Measurements from ENCODE around the gene TRIM66. TPM values are rescaled to one million over a fixed set of nuclear protein-coding genes. Genes with fewer than 3 reads are reported as not detected.

TRIM66 gene
- total and polyA plus RNA-seq, 2 experiments from 2014 or later: 1.5 TPM

DNA sequence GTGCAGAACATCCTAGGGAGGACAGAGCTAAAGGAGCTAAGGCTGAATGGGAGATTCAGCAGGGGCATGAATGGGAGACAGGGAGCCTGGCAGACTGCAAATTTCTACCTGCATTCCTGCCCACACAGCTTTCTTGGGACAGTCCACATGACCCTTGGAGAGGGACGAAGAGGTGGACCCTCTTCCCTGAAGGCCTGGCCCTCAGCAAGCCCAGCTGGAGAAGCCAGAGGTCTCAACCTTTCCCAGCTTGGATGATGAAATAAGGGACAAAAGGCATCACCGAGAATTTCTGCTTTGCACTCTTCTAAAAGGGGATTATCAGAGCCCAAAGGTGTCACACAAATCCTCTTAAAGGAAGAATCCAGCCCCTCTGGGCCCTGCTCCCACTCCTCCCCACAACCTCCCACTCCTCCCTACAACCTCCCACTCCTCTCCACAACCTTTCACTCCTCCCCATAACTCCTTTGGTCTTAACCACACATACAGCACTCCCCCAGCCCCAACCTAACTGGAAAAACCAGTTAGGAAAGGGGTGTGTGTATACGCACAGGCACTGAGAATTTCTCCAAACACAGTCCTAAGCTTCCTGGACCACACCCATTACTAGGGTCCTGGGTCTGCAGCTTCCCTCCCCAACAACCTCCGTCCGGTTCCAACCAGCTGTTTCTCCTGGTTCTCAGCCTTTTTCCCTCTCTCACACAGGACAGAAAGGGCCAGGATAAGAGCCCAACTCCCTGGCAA, 38.6 kb upstream of the TRIM66 start:
- WGBS, 2 experiments (ENCODE audit: low coverage in 1 of 2, low lambda C conversion rate in 2 of 2, missing lambda C conversion rate in 2 of 2): 76 to 77% methylated on average over 4 of the region's 5 CpGs
- no peaks in the 10 kb centered on the region for H4K20me1 ChIP-seq (ENCODE audit: insufficient read depth)
- H3K4me3 ChIP-seq: no peak overlapping the region
- H3K4me2 ChIP-seq (ENCODE audit: unreplicated experiment): peak overlapping the region; percentile 25
- peak overlapping the region; percentile 97 for H3K27ac ChIP-seq
- no peak overlapping the region for H3K9ac ChIP-seq
- peaks cover 3% of the 10 kb centered on the region; the same call in 1 of the 2 replicates for H3K79me2 ChIP-seq (ENCODE audit: insufficient read depth)
- peaks cover 47% of the 10 kb centered on the region for H3F3A ChIP-seq (ENCODE audit: insufficient read depth)
- H3K36me3 ChIP-seq (ENCODE audit: low read depth): no peaks in the 10 kb centered on the region; the same call in 1 of the 2 replicates
- DNase-seq: no peak
- H2AFZ ChIP-seq: no peak overlapping the region
- no peak for TF ChIP-seq EZH2 (IDR thresholded peaks at IDR 0.05; ENCODE audit: insufficient read depth, poor library complexity, severe bottlenecking)
- no peak for TF ChIP-seq EZH2phosphoT487 (IDR thresholded peaks at IDR 0.05; ENCODE audit: insufficient read depth, low read depth)
- in situ Hi-C loops (cut with MboI): no loop called here
- no peaks in the 10 kb centered on the region for H3K27me3 ChIP-seq (replicated peaks; ENCODE audit: insufficient read depth)
- H3K4me1 ChIP-seq (ENCODE audit: insufficient read depth): peaks cover 52% of the 10 kb centered on the region
- H3K9me3 ChIP-seq (ENCODE audit: low read depth): no peaks in the 10 kb centered on the region
- no peaks in the 10 kb centered on the region for H3K9me2 ChIP-seq (ENCODE audit: insufficient read depth)

DNA sequence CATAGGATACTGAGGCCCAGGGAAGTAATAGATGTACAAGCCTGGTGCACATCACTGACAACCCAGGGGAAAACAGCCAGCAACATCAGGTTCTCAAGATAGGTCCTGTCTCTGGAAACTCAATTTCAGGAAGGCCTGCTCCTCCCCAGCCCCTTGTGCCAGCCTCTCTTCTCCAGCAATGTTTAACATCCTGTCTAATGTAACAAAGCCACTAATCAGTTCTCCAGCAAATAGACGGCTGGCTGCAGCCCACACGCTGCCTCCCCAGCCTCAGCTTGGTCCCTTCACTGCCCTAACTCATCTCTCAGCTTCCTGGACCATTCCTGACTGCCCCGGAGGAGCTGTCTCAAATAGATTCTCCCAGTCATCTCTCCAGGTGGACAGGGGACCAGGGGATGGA, 37.9 kb upstream of the TRIM66 start:
- H3K9me3 ChIP-seq (ENCODE audit: low read depth): no peaks in the 10 kb centered on the region
- H4K20me1 ChIP-seq (ENCODE audit: insufficient read depth): no peaks in the 10 kb centered on the region
- in situ Hi-C loops (cut with MboI): no loop called here
- peaks cover 47% of the 10 kb centered on the region for H3F3A ChIP-seq (ENCODE audit: insufficient read depth)
- 0 out of 2 replicates have a peak overlapping the region, but pooled peaks have one; percentile 26 for H3K9ac ChIP-seq
- H3K27ac ChIP-seq: peak overlapping the region; percentile 97
- no peak overlapping the region for H2AFZ ChIP-seq
- TF ChIP-seq EZH2phosphoT487 (IDR thresholded peaks at IDR 0.05; ENCODE audit: insufficient read depth, low read depth) (no peak), EZH2 (IDR thresholded peaks at IDR 0.05; ENCODE audit: insufficient read depth, poor library complexity, severe bottlenecking) (no peak)
- peak; percentile 26 for DNase-seq
- no peak overlapping the region for H3K4me3 ChIP-seq
- peak overlapping the region; percentile 79 for H3K4me2 ChIP-seq (ENCODE audit: unreplicated experiment)
- peaks cover 6% of the 10 kb centered on the region; the same call in 1 of the 2 replicates for H3K79me2 ChIP-seq (ENCODE audit: insufficient read depth)
- H3K9me2 ChIP-seq (ENCODE audit: insufficient read depth): no peaks in the 10 kb centered on the region
- H3K36me3 ChIP-seq (ENCODE audit: low read depth): no peaks in the 10 kb centered on the region
- 41 to 43% methylated on average over 3 of the region's 3 CpGs for WGBS, 2 experiments (ENCODE audit: low coverage in 1 of 2, low lambda C conversion rate in 2 of 2, missing lambda C conversion rate in 2 of 2)
- H3K27me3 ChIP-seq (replicated peaks; ENCODE audit: insufficient read depth): no peaks in the 10 kb centered on the region
- peaks cover 52% of the 10 kb centered on the region for H3K4me1 ChIP-seq (ENCODE audit: insufficient read depth)

DNA sequence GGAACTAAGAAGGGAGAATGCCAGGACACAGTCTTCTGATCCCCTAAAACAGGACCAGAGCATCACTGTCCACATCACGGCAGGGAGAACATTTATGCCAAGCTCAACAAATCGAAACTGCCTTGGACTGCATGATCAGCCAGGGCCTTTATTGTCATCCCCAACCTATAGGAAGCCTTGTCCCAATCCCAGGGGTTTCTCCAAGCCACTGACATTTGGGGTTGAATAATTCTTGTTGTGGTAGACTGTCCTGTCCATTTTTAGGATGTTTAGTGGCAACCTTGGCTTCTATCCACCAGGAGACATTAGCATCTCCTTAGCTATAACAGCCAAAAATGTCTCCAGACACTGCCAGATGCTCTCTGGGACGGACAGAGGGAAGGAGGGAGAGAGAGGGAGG, 37.3 kb upstream of the TRIM66 start:
- Histone ChIP-seq H3K27me3 (replicated peaks; ENCODE audit: insufficient read depth) (no peaks in the 10 kb centered on the region), H3K36me3 (ENCODE audit: low read depth) (no peaks in the 10 kb centered on the region), H3K79me2 (ENCODE audit: insufficient read depth) (peaks cover 6% of the 10 kb centered on the region; the same call in 1 of the 2 replicates), H3K4me2 (ENCODE audit: unreplicated experiment) (peak overlapping the region; percentile 79), H3K4me1 (ENCODE audit: insufficient read depth) (peaks cover 52% of the 10 kb centered on the region), H3K27ac (peak overlapping the region; percentile 97), H2AFZ (no peak overlapping the region), H4K20me1 (ENCODE audit: insufficient read depth) (no peaks in the 10 kb centered on the region), H3K4me3 (peak overlapping the region; percentile 61; the same call in 1 of the 2 replicates), H3K9me2 (ENCODE audit: insufficient read depth) (no peaks in the 10 kb centered on the region), H3K9ac (peak overlapping the region; percentile 26; the same call in 1 of the 2 replicates), H3F3A (ENCODE audit: insufficient read depth) (peaks cover 47% of the 10 kb centered on the region), H3K9me3 (ENCODE audit: low read depth) (no peaks in the 10 kb centered on the region)
- TF ChIP-seq EZH2phosphoT487 (IDR thresholded peaks at IDR 0.05; ENCODE audit: insufficient read depth, low read depth) (no peak), EZH2 (IDR thresholded peaks at IDR 0.05; ENCODE audit: insufficient read depth, poor library complexity, severe bottlenecking) (no peak)
- in situ Hi-C loops (cut with MboI): no loop called here
- peak; percentile 78 for DNase-seq
- 0 to 10% methylated on average over 3 of the region's 3 CpGs for WGBS, 2 experiments (ENCODE audit: low coverage in 1 of 2, low lambda C conversion rate in 2 of 2, missing lambda C conversion rate in 2 of 2)

DNA sequence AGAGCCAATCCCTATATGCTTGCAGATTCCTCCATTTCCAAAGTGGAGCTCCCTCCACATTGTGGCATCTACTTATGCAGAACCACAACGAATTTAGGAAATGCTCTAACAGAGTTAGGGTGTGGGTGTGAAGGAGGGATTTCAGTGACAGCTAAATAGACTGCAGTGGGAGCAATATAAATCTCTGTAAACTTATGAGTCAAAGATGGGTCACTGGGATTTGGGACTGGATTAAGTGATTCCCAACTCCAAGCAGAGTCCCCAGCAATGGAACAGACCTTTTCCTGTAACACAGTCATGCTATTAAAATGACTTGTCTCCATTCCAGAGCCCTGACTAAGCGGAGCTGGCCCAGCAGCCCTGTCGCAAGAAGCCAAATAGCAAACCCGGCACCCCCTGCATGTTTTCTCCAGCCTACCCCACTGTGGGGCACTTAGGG, 36.8 kb upstream of the TRIM66 start:
- in situ Hi-C loops (cut with MboI): no loop called here
- no peak overlapping the region for H2AFZ ChIP-seq

More for the DNA sequence above, 36.8 kb upstream of the TRIM66 start:
- H3K9me2 ChIP-seq (ENCODE audit: insufficient read depth): no peaks in the 10 kb centered on the region
- H3K4me3 ChIP-seq: peak overlapping the region; percentile 61
- no peaks in the 10 kb centered on the region for H3K27me3 ChIP-seq (replicated peaks; ENCODE audit: insufficient read depth)
- no peaks in the 10 kb centered on the region for H4K20me1 ChIP-seq (ENCODE audit: insufficient read depth)
- no peaks in the 10 kb centered on the region for H3K9me3 ChIP-seq (ENCODE audit: low read depth)
- H3K9ac ChIP-seq: peak overlapping the region; percentile 77
- WGBS, 2 experiments (ENCODE audit: low coverage in 1 of 2, low lambda C conversion rate in 2 of 2, missing lambda C conversion rate in 2 of 2): 0 to 1% methylated on average over 4 of the region's 4 CpGs
- H3K27ac ChIP-seq: peak overlapping the region; percentile 97
- H3K36me3 ChIP-seq (ENCODE audit: low read depth): no peaks in the 10 kb centered on the region
- H3F3A ChIP-seq (ENCODE audit: insufficient read depth): peaks cover 47% of the 10 kb centered on the region
- H3K4me1 ChIP-seq (ENCODE audit: insufficient read depth): peaks cover 52% of the 10 kb centered on the region
- H3K79me2 ChIP-seq (ENCODE audit: insufficient read depth): peaks cover 6% of the 10 kb centered on the region; the same call in 1 of the 2 replicates
- H3K4me2 ChIP-seq (ENCODE audit: unreplicated experiment): peak overlapping the region; percentile 79
- DNase-seq: peak; percentile 95
- no peak for TF ChIP-seq EZH2 (IDR thresholded peaks at IDR 0.05; ENCODE audit: insufficient read depth, poor library complexity, severe bottlenecking)
- no peak for TF ChIP-seq EZH2phosphoT487 (IDR thresholded peaks at IDR 0.05; ENCODE audit: insufficient read depth, low read depth)
